GM12892 (cell line): ENCODE data around the gene RICTOR.

ENCODE experiments used
- POLR2A ChIP-seq: IDR thresholded peaks from 2 replicates; pipeline ENCODE4 v1.6.1; 2011; ENCODE audit warnings: low read depth, low read length, control low read depth
- POLR2AphosphoS5 ChIP-seq: IDR thresholded peaks from 2 replicates; pipeline ENCODE4 v1.6.1; 2011; ENCODE audit warnings: low read depth, low read length, control low read depth

DNA sequence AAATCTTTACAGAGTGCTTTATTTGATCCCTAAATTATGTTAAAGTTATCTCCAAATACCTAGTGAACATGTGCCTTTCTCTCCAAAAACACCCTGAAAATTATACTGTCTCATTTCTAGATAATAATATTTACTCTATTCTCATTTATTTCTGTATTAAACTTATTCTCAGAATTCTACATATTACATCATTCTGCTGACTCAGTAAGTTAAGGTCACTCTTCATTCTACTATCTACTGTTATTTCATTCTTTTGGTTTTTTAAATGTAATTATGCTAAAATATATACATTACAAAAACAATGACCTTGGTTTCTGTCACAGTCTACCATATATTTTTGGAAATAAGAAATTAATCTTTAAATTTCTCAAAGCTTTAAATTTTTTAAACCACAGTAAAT, 96.2 kb downstream of the RICTOR start:
- TF ChIP-seq POLR2AphosphoS5: no peak
- no peak for TF ChIP-seq POLR2A
